Astrocyte (in vitro differentiated cells and primary cell): ENCODE results near the gene LCN1.

Source experiments
- CTCF ChIP-seq: IDR thresholded peaks from 2 replicates; pipeline ENCODE4 v1.5.1; 2011; ENCODE audit warnings: low read depth, mild to moderate bottlenecking, inconsistent platforms, low read length, moderate library complexity; ENCODE audit not compliant: insufficient read depth
- EZH2 ChIP-seq: IDR thresholded peaks from 2 replicates; pipeline ENCODE4 v1.6.1; 2012; ENCODE audit warnings: mild to moderate bottlenecking, low read length, inconsistent platforms; ENCODE audit not compliant: insufficient read depth

GRCh38 chr9:135520916-135521607 lies at the start of gene LCN1:
- TF ChIP-seq CTCF: no peak
- no peak for TF ChIP-seq EZH2
